ENCODE results near the gene A4GNT. TPM values are rescaled to one million over a fixed set of nuclear protein-coding genes. Genes with fewer than 3 reads are reported as not detected.

The A4GNT gene
- total and polyA plus RNA-seq, 5 donors, result not detected

GRCh38 chr3:138078901-138079344 is 53.3 kb downstream of the A4GNT start:
- DNase-seq (no peak), ATAC-seq (peak in 1 of 2 donors; percentile 42)
- Histone ChIP-seq H3K27me3 (ENCODE audit: control insufficient read depth, insufficient read depth) (no peaks in the 10 kb centered on the region), H3K9me3 (ENCODE audit: control insufficient read depth, low read length) (no peaks in the 10 kb centered on the region), H3K27ac (ENCODE audit: low read length) (no peak overlapping the region), H3K4me3 (ENCODE audit: low read length) (no peak overlapping the region), H3K4me1 (ENCODE audit: control insufficient read depth, insufficient read depth, low read length) (no peaks in the 10 kb centered on the region)
- WGBS, result 0% methylated on average over 1 of the region's 1 CpG
- intact Hi-C loops (cut with DNase I), result no loop called here

DNA sequence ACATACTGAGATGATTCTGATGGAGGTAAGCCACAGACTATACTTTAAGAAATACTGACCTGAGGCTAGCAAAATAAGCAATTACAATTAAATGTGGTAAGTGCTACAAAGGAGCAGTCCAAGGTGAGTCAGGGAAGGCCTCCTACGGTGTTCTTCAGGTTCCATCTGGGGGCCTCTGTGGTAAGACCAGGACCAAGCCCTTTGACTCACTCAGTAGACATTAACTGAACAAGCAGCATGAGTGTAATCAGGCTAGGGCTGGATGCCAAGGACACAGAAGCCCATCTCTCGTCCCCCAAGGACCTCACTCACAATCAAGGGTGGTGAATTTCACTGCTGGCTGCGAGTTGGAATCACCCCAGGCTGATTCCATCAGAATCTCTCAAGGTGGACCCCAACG is 54.1 kb downstream of the A4GNT start:
- Histone ChIP-seq H3K27ac (ENCODE audit: low read length) (no peak overlapping the region), H3K9me3 (ENCODE audit: control insufficient read depth, low read length) (no peaks in the 10 kb centered on the region), H3K4me3 (ENCODE audit: low read length) (no peak overlapping the region), H3K27me3 (ENCODE audit: control insufficient read depth, insufficient read depth) (no peaks in the 10 kb centered on the region), H3K4me1 (ENCODE audit: control insufficient read depth, insufficient read depth, low read length) (no peaks in the 10 kb centered on the region)
- ATAC-seq (no peak), DNase-seq (no peak)
- intact Hi-C loops (cut with DNase I), result no loop called here
- 85% methylated on average over 4 of the region's 4 CpGs for WGBS

Other genes starting within 250 kb of the A4GNT start
- gene CLDN18, start 122.2 kb downstream of the A4GNT start, total RNA-seq, result 1 to 10 TPM in 1 of 4 donors, under 1 TPM in 2, not detected in 1; 0.26 to 1.2 (median 0.37) TPM
- gene CLDN18, start 122.2 kb downstream of the A4GNT start, polyA plus RNA-seq, result 0.84 TPM
- 1 to 10 TPM; 3.7 to 6.2 (median 4.2) TPM for gene DZIP1L, start 16.8 kb downstream of the A4GNT start, total RNA-seq
- 2.6 TPM for gene DZIP1L, start 16.8 kb downstream of the A4GNT start, polyA plus RNA-seq
- gene DBR1, start 42.5 kb upstream of the A4GNT start, total RNA-seq, result 10 to 100 TPM in 2 of 4 donors, 1 to 10 TPM in 2; 7.7 to 11.0 (median 9.7) TPM
- gene DBR1, start 42.5 kb upstream of the A4GNT start, polyA plus RNA-seq, result 5.8 TPM
- gene ARMC8, start 54.9 kb upstream of the A4GNT start, total RNA-seq, result 10 to 100 TPM; 32.9 to 48.6 (median 35.9) TPM
- 14.3 TPM for gene ARMC8, start 54.9 kb upstream of the A4GNT start, polyA plus RNA-seq
- under 1 TPM in 2 of 4 donors, not detected in 2; 0.17 to 0.35 TPM for gene NME9, start 197.5 kb upstream of the A4GNT start, total RNA-seq
- gene NME9, start 197.5 kb upstream of the A4GNT start, polyA plus RNA-seq, result 0.09 TPM
- 100 to 1,000 TPM; 244 to 374 (median 303) TPM for gene MRAS, start 216.2 kb upstream of the A4GNT start, total RNA-seq
- 184 TPM for gene MRAS, start 216.2 kb upstream of the A4GNT start, polyA plus RNA-seq

Data from right cardiac atrium (tissue), 5 donors.